GM18498 (cell line): Measurements from ENCODE around the gene MEF2B.
"Not testable (repeated sequence)": the region's sequence is repeated elsewhere in the genome, so short reads cannot be mapped to it uniquely, and the experiment has no call there.

Experiments
- ATAC-seq: cut with Tn5 transposase; IDR thresholded peaks from one replicate; pipeline ENCODE4 v1.9.1; 2021; ENCODE audit warnings: mild to moderate bottlenecking, moderate library complexity; ENCODE audit not compliant: unreplicated experiment

Gene MEF2B

GRCh38 chr19:19132912-19133311, 37.2 kb downstream of the MEF2B start:
- ATAC-seq = no peak

GRCh38 chr19:19131989-19132388, 38.1 kb downstream of the MEF2B start:
- ATAC-seq = no peak

GRCh38 chr19:19126102-19126501, 44.0 kb downstream of the MEF2B start:
- ATAC-seq = no peak

- no peak for ATAC-seq
These were observed 46.7 kb downstream of the MEF2B start for GRCh38 chr19:19123386-19123785.

- ATAC-seq = no peak
These were observed 47.2 kb downstream of the MEF2B start for GRCh38 chr19:19122902-19123301.

- no peak for ATAC-seq
These were observed 48.7 kb downstream of the MEF2B start for GRCh38 chr19:19121371-19121770.

GRCh38 chr19:19120308-19121231, 49.5 kb downstream of the MEF2B start:
- no peak for ATAC-seq

GRCh38 chr19:19119325-19120237, 50.5 kb downstream of the MEF2B start:
- no peak for ATAC-seq

- no peak for ATAC-seq
These were observed 54.1 kb downstream of the MEF2B start for GRCh38 chr19:19115954-19116353.

- no peak for ATAC-seq
These were observed 56.9 kb downstream of the MEF2B start for GRCh38 chr19:19113040-19113626.

GRCh38 chr19:19111967-19112580, 58.0 kb downstream of the MEF2B start:
- no peak for ATAC-seq

- ATAC-seq = no peak
These were observed 58.8 kb downstream of the MEF2B start for GRCh38 chr19:19111136-19111835.

GRCh38 chr19:19110410-19111135, 59.5 kb downstream of the MEF2B start:
- no peak for ATAC-seq

GRCh38 chr19:19109601-19110000, 60.5 kb downstream of the MEF2B start:
- ATAC-seq = no peak

GRCh38 chr19:19107654-19108053, 62.4 kb downstream of the MEF2B start:
- ATAC-seq = no peak

- ATAC-seq = not testable (repeated sequence)
These were observed 63.1 kb downstream of the MEF2B start for GRCh38 chr19:19106938-19107337.

- no peak for ATAC-seq
These were observed 64.0 kb downstream of the MEF2B start for GRCh38 chr19:19106056-19106551.

GRCh38 chr19:19105365-19106055, 64.6 kb downstream of the MEF2B start:
- ATAC-seq = no peak

- no peak for ATAC-seq
These were observed 66.9 kb downstream of the MEF2B start for GRCh38 chr19:19103167-19103566.
